ENCODE results near the gene CIROP. TPM values are rescaled to one million over a fixed set of nuclear protein-coding genes. Genes with fewer than 3 reads are reported as not detected.
A peak's percentile ranks its signal among the peaks of the same experiment; 100 is the strongest.

Gene CIROP
- total and polyA plus RNA-seq, 4 donors = not detected

GRCh38 chr14:23123419-23123818 lies 18.6 kb upstream of the CIROP start:
- H3K9ac ChIP-seq (ENCODE audit: insufficient read depth in 1 of 2, low read length in 2 of 2) = peak overlapping the region in 1 of 2 donors; percentile 2
- no peaks in the 10 kb centered on the region for H3K27me3 ChIP-seq (ENCODE audit: control insufficient read depth in 3 of 3, insufficient read depth in 3 of 3, low read length in 2 of 3)
- H3K4me3 ChIP-seq = no peak overlapping the region
- 48 to 55% methylated on average over 8 of the region's 8 CpGs for WGBS, 2 donors
- TF ChIP-seq CTCF (IDR thresholded peaks at IDR 0.05; ENCODE audit: control extremely low read depth, extremely low read depth) = no peak
- ATAC-seq (ENCODE audit: insufficient read depth, low FRiP score) = no peak
- no peak overlapping the region for H3K27ac ChIP-seq (ENCODE audit: low read depth in 1 of 2, low read length in 1 of 2)
- no peaks in the 10 kb centered on the region for H3K9me3 ChIP-seq (ENCODE audit: control insufficient read depth in 4 of 4, insufficient read depth in 3 of 4, low read length in 3 of 4)
- DNase-seq = peak; percentile 53 to 63 (median 63)
- H3K36me3 ChIP-seq (ENCODE audit: control insufficient read depth in 4 of 4, insufficient read depth in 4 of 4, low read length in 4 of 4) = peaks cover 0 to 16% (median 10%) of the 10 kb centered on the region in 4 donors
- H3K4me1 ChIP-seq (ENCODE audit: control insufficient read depth in 5 of 5, insufficient read depth in 5 of 5, low read length in 5 of 5) = peaks cover 0 to 25% (median 11%) of the 10 kb centered on the region in 5 donors

GRCh38 chr14:23122086-23122485 lies 17.3 kb upstream of the CIROP start:
- Histone ChIP-seq H3K4me3 (no peak overlapping the region), H3K9me3 (ENCODE audit: control insufficient read depth in 4 of 4, insufficient read depth in 3 of 4, low read length in 3 of 4) (no peaks in the 10 kb centered on the region), H3K36me3 (ENCODE audit: control insufficient read depth in 4 of 4, insufficient read depth in 4 of 4, low read length in 4 of 4) (peaks cover 0 to 9% (median 2%) of the 10 kb centered on the region in 4 donors), H3K4me1 (ENCODE audit: control insufficient read depth in 5 of 5, insufficient read depth in 5 of 5, low read length in 5 of 5) (peaks cover 0 to 25% (median 11%) of the 10 kb centered on the region in 5 donors), H3K9ac (ENCODE audit: insufficient read depth in 1 of 2, low read length in 2 of 2) (no peak overlapping the region), H3K27me3 (ENCODE audit: control insufficient read depth in 3 of 3, insufficient read depth in 3 of 3, low read length in 2 of 3) (no peaks in the 10 kb centered on the region), H3K27ac (ENCODE audit: low read depth in 1 of 2, low read length in 1 of 2) (no peak overlapping the region)
- no peak for TF ChIP-seq CTCF (IDR thresholded peaks at IDR 0.05; ENCODE audit: control extremely low read depth, extremely low read depth)
- WGBS, 2 donors = 92% methylated on average over 6 of the region's 6 CpGs
- DNase-seq = no peak
- no peak for ATAC-seq (ENCODE audit: insufficient read depth, low FRiP score)

- 41 to 46% methylated on average over 6 of the region's 6 CpGs for WGBS, 2 donors
- Histone ChIP-seq H3K9me3 (ENCODE audit: control insufficient read depth in 4 of 4, insufficient read depth in 3 of 4, low read length in 3 of 4) (no peaks in the 10 kb centered on the region), H3K9ac (ENCODE audit: insufficient read depth in 1 of 2, low read length in 2 of 2) (no peak overlapping the region), H3K4me3 (no peak overlapping the region), H3K36me3 (ENCODE audit: control insufficient read depth in 4 of 4, insufficient read depth in 4 of 4, low read length in 4 of 4) (peaks cover 0 to 8% (median 0%) of the 10 kb centered on the region in 4 donors), H3K27me3 (ENCODE audit: control insufficient read depth in 3 of 3, insufficient read depth in 3 of 3, low read length in 2 of 3) (no peaks in the 10 kb centered on the region), H3K4me1 (ENCODE audit: control insufficient read depth in 5 of 5, insufficient read depth in 5 of 5, low read length in 5 of 5) (peaks cover 0 to 25% (median 11%) of the 10 kb centered on the region in 5 donors), H3K27ac (ENCODE audit: low read depth in 1 of 2, low read length in 1 of 2) (no peak overlapping the region)
- ATAC-seq (ENCODE audit: insufficient read depth, low FRiP score) (peak; percentile 4), DNase-seq (peak; percentile 39 to 58 (median 42))
- no peak for TF ChIP-seq CTCF (IDR thresholded peaks at IDR 0.05; ENCODE audit: control extremely low read depth, extremely low read depth)
These were observed 16.6 kb upstream of the CIROP start for GRCh38 chr14:23121361-23121771.
